Mammary epithelial cell (primary cell): ENCODE results near the gene KLF5.

Experiments
- CTCF ChIP-seq, 2 donors: IDR thresholded peaks in 1 of 2; conservative IDR thresholded peaks in 1 of 2; 2 replicates each; pipeline ENCODE4 v1.5.1; 2011 to 2012; ENCODE audit warnings: inconsistent platforms in 2 of 2, low read length in 2 of 2, mild to moderate bottlenecking in 2 of 2, control low read depth in 1 of 2, low read depth in 1 of 2; ENCODE audit not compliant: insufficient read depth in 1 of 2; ENCODE audit errors: extremely low read depth in 1 of 2
- EZH2 ChIP-seq: IDR thresholded peaks from 2 replicates; pipeline ENCODE4 v1.6.1; 2012; ENCODE audit warnings: low read length, inconsistent platforms, borderline replicate concordance

GRCh38 chr13:73109288-73109899, 50.6 kb downstream of the KLF5 start:
- TF ChIP-seq CTCF (conservative IDR thresholded peaks at IDR 0.05 in 1 of 2, IDR thresholded peaks at IDR 0.05 in 1 of 2; ENCODE audit: extremely low read depth in 1 of 2, insufficient read depth in 1 of 2, low read depth in 1 of 2, low read length in 2 of 2), result no peak
- TF ChIP-seq EZH2, result no peak
